Tibial artery (tissue), 4 donors: ENCODE measurements around the gene MUL1.

Experiments
- DNase-seq, 2 donors: peaks; one replicate each; pipeline ENCODE4 v3.0.0-alpha.2; 2019
- H3K27ac ChIP-seq, 2 donors: fragments of 200-600 bp; sonication (generic) in 1 of 2; 1 replicate in 1 of 2; 2 replicates in 1 of 2; pipeline ENCODE4 v1.5.1; 2018 to 2019; ENCODE audit warnings: mild to moderate bottlenecking in 1 of 2
- H3K27me3 ChIP-seq, 2 donors: fragments of 200-600 bp; sonication (generic) in 1 of 2; one replicate each; pipeline versions ENCODE4 v1.5.1 to v1.6.0; 2016 to 2019
- H3K36me3 ChIP-seq, 3 donors: fragments of 200-600 bp; sonication (generic) in 2 of 3; one replicate each; pipeline ENCODE4 v1.5.1; 2016 to 2019; ENCODE audit warnings: mild to moderate bottlenecking in 2 of 3
- H3K4me1 ChIP-seq, 4 donors: fragments of 200-600 bp; sonication (generic) in 2 of 4; 1 replicate in 3 of 4; 2 replicates in 1 of 4; pipeline ENCODE4 v1.5.1; 2016 to 2019
- H3K4me3 ChIP-seq, 2 donors: fragments of 200-600 bp; sonication (generic) in 1 of 2; 1 replicate in 1 of 2; 2 replicates in 1 of 2; pipeline ENCODE4 v1.5.1; 2018 to 2019; ENCODE audit warnings: mild to moderate bottlenecking in 2 of 2
- H3K9me3 ChIP-seq, 3 donors: fragments of 200-600 bp; sonication (generic) in 1 of 3; one replicate each; pipeline ENCODE4 v1.5.1; 2016 to 2019
- intact Hi-C: fragments of 100-400 bp; cut with DNase I; formaldehyde crosslinking; loops from one replicate; pipeline ENCODE4 v1.15.0; 2023; ENCODE audit warnings: low total_unique reads
- TF ChIP-seq, protein P1 (sequence below), 2 experiments: fragments of 200-600 bp in 1 of 2; fragments of 450-650 bp in 1 of 2; IDR thresholded peaks; one replicate each; pipeline ENCODE4 v1.5.1; 2017 to 2019; ENCODE audit warnings: antibody characterized with exemption in 2 of 2, mild to moderate bottlenecking in 1 of 2, moderate library complexity in 1 of 2

The MUL1 gene

GRCh38 chr1:20480243-20480944 lies 27.6 kb downstream of the MUL1 start:
- Histone ChIP-seq H3K36me3 (no peaks in the 10 kb centered on the region), H3K4me3 (no peak overlapping the region), H3K27ac (no peak overlapping the region), H3K9me3 (no peaks in the 10 kb centered on the region), H3K27me3 (peaks cover 0 to 81% of the 10 kb centered on the region in 2 donors), H3K4me1 (peaks cover 0 to 44% (median 23%) of the 10 kb centered on the region in 4 donors)
- DNase-seq = no peak
- TF ChIP-seq, protein P1, sequence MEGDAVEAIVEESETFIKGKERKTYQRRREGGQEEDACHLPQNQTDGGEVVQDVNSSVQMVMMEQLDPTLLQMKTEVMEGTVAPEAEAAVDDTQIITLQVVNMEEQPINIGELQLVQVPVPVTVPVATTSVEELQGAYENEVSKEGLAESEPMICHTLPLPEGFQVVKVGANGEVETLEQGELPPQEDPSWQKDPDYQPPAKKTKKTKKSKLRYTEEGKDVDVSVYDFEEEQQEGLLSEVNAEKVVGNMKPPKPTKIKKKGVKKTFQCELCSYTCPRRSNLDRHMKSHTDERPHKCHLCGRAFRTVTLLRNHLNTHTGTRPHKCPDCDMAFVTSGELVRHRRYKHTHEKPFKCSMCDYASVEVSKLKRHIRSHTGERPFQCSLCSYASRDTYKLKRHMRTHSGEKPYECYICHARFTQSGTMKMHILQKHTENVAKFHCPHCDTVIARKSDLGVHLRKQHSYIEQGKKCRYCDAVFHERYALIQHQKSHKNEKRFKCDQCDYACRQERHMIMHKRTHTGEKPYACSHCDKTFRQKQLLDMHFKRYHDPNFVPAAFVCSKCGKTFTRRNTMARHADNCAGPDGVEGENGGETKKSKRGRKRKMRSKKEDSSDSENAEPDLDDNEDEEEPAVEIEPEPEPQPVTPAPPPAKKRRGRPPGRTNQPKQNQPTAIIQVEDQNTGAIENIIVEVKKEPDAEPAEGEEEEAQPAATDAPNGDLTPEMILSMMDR (IDR thresholded peaks at IDR 0.05) = no peak
- intact Hi-C loops = no loop called here

DNA sequence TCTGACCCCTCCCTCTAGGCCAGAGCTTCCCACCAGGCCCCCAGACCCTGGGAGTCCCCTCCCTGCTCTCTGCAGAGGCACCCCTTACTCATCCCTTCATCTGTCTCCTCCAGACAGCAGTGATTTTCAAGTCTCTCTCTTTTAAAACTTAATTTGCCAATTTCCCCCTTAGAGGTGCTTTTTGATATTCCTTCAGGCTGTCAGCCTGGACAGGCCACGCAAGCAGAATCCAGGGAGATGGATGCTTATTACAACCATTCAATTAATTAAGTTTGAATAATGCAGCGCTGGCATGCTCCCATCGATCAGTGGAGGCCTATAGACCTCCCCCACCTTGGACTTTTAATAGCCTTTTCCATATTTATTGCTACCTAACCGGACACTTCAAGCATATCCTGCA lies 28.1 kb downstream of the MUL1 start:
- no peak for DNase-seq
- TF ChIP-seq, protein P1 (IDR thresholded peaks at IDR 0.05) = no peak
- peaks cover 0 to 82% of the 10 kb centered on the region in 2 donors for H3K27me3 ChIP-seq
- peaks cover 0 to 40% (median 19%) of the 10 kb centered on the region in 4 donors for H3K4me1 ChIP-seq
- no peak overlapping the region for H3K4me3 ChIP-seq
- no peaks in the 10 kb centered on the region for H3K36me3 ChIP-seq
- no peak overlapping the region for H3K27ac ChIP-seq
- intact Hi-C loops = no loop called here
- no peaks in the 10 kb centered on the region for H3K9me3 ChIP-seq

- intact Hi-C loops = no loop called here
- Histone ChIP-seq H3K27ac (no peak overlapping the region), H3K4me1 (peaks cover 0 to 26% (median 5%) of the 10 kb centered on the region in 4 donors)
These were observed 29.8 kb downstream of the MUL1 start for GRCh38 chr1:20478057-20478635.

GRCh38 chr1:20477348-20478056 lies 30.4 kb downstream of the MUL1 start:
- TF ChIP-seq, protein P1 (IDR thresholded peaks at IDR 0.05) = no peak
- Histone ChIP-seq H3K27ac (no peak overlapping the region), H3K27me3 (peaks cover 0 to 84% of the 10 kb centered on the region in 2 donors), H3K4me3 (no peak overlapping the region), H3K4me1 (peaks cover 0 to 26% (median 5%) of the 10 kb centered on the region in 4 donors), H3K36me3 (no peaks in the 10 kb centered on the region), H3K9me3 (no peaks in the 10 kb centered on the region)
- DNase-seq = no peak
- intact Hi-C loops = no loop called here

More at GRCh38 chr1:20478057-20478635, 29.8 kb downstream of the MUL1 start:
- DNase-seq = no peak
- no peak overlapping the region for H3K4me3 ChIP-seq
- TF ChIP-seq, protein P1 (IDR thresholded peaks at IDR 0.05) = no peak
- peaks cover 0 to 80% of the 10 kb centered on the region in 2 donors for H3K27me3 ChIP-seq
- H3K36me3 ChIP-seq = no peaks in the 10 kb centered on the region
- H3K9me3 ChIP-seq = no peaks in the 10 kb centered on the region

DNA sequence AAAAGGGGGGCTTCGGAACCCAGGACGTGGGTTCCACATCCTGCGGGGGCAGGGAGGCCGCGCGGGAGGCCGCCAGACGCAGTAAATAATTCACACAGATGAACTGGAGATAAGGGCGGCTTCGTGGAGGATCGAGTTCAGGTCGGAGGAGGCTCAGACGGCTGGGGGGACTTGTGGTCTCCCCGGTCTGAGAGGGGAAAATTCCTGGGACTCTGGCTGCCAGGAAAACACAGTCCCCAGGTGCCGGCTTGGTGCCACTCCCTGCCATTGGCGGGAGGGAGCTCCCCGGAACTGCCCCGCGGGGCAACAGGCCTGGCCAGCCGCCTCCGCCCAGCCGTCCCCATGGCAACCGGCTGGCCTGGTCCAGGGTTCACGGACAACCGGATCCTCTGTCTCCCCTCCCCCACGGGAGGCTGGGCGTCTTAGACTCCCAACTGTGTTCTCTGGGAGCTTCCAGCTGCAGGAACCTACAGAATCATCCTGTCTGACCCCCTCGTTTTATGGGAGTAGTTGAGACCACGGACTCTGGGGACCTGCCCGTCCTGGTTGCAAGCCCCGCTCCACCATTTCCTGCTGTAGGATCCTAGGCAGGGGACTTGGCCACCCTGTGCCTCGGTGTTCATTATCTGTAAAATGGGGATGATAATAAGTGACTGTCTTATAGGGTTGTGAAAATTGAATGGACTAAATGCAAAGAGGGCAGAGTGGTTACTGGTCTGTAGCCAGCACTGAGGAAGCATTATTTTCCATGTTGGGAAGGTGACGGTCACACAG lies 31.5 kb downstream of the MUL1 start:
- DNase-seq = no peak
- intact Hi-C loops = no loop called here
- H3K4me1 ChIP-seq = peaks cover 0 to 26% (median 5%) of the 10 kb centered on the region in 4 donors
- H3K9me3 ChIP-seq = no peaks in the 10 kb centered on the region
- H3K36me3 ChIP-seq = no peaks in the 10 kb centered on the region
- H3K4me3 ChIP-seq = no peak overlapping the region
- TF ChIP-seq, protein P1 (IDR thresholded peaks at IDR 0.05) = no peak
- peaks cover 0 to 87% of the 10 kb centered on the region in 2 donors for H3K27me3 ChIP-seq
- no peak overlapping the region for H3K27ac ChIP-seq
